ENCODE results near the gene LCA5. TPM values are rescaled to one million over a fixed set of nuclear protein-coding genes. Genes with fewer than 3 reads are reported as not detected.

Gene LCA5
- total RNA-seq, 1 experiment from 2014 or later: 2.3 TPM

GRCh38 chr6:79522609-79523008 lies 14.6 kb downstream of the LCA5 start:
- no peak overlapping the region for H3K4me3 Mint-ChIP-seq
- Histone ChIP-seq H3K27me3 (ENCODE audit: insufficient read depth, low read length) (no peaks in the 10 kb centered on the region), H4K5ac (ENCODE audit: insufficient read length, low read depth, low read length) (no peak overlapping the region), H4K8ac (replicated peaks; ENCODE audit: insufficient read length, low read depth, low read length) (no peak overlapping the region), H2BK15ac (ENCODE audit: low read depth, low read length) (no peak overlapping the region), H2AK5ac (ENCODE audit: insufficient read length, low read length) (no peak overlapping the region), H3K27ac (ENCODE audit: insufficient read length, low read depth, low read length) (no peak overlapping the region), H3K4me1 (ENCODE audit: insufficient read depth, low read length) (no peaks in the 10 kb centered on the region; the same call in 1 of the 2 replicates), H2AFZ (ENCODE audit: low read length) (no peak overlapping the region), H2BK120ac (ENCODE audit: low read depth, low read length, poor library complexity, severe bottlenecking) (no peak overlapping the region), H3K9ac (ENCODE audit: extremely low read depth, insufficient read length, low read length) (no peak overlapping the region), H3K18ac (ENCODE audit: insufficient read length, low read depth, low read length) (no peak overlapping the region), H3K4me2 (ENCODE audit: insufficient read depth, insufficient read length, low read length) (no peak overlapping the region), H4K91ac (ENCODE audit: insufficient read length, low read depth, low read length) (no peak overlapping the region), H3K14ac (ENCODE audit: insufficient read depth, low read length) (no peak overlapping the region), H3K79me1 (ENCODE audit: insufficient read depth, low read depth, low read length, poor library complexity, severe bottlenecking) (no peaks in the 10 kb centered on the region), H3K23me2 (ENCODE audit: insufficient read length, low read depth, low read length, poor library complexity, severe bottlenecking) (no peaks in the 10 kb centered on the region), H2BK5ac (ENCODE audit: insufficient read length, low read length) (no peak overlapping the region), H2BK20ac (ENCODE audit: low read depth, low read length, poor library complexity, severe bottlenecking) (no peak overlapping the region), H3K4ac (ENCODE audit: low read depth, low read length) (no peak overlapping the region), H3T11ph (ENCODE audit: low read length) (no peak overlapping the region), H3K79me2 (ENCODE audit: insufficient read depth, low read length) (no peaks in the 10 kb centered on the region), H3K23ac (ENCODE audit: insufficient read length, low read depth, low read length) (no peak overlapping the region), H2BK12ac (ENCODE audit: insufficient read length, low read depth, low read length) (no peak overlapping the region), H4K20me1 (ENCODE audit: control insufficient read depth, insufficient read depth, insufficient read length) (no peaks in the 10 kb centered on the region), H3K9me3 (ENCODE audit: control insufficient read depth, low read depth, low read length) (no peaks in the 10 kb centered on the region), H3K56ac (ENCODE audit: insufficient read length, low read depth, low read length) (no peak overlapping the region)
- no peak for DNase-seq
- no peaks in the 10 kb centered on the region for H3K9me3 Mint-ChIP-seq
- H3K4me1 Mint-ChIP-seq: peaks cover 16 to 18% of the 10 kb centered on the region in 2 experiments
- no peaks in the 10 kb centered on the region for H3K36me3 Mint-ChIP-seq (ENCODE audit: insufficient read depth in 1 of 3, low read depth in 3 of 3)
- H3K27ac Mint-ChIP-seq: no peak overlapping the region
- WGBS (ENCODE audit: extremely low coverage, insufficient read length, low lambda C conversion rate): no CpG with 5 or more reads among the region's 3 CpGs
- H3K27me3 Mint-ChIP-seq (ENCODE audit: low read depth): no peaks in the 10 kb centered on the region
- TF ChIP-seq CTCF (conservative IDR thresholded peaks at IDR 0.05): no peak
